GM18858 (cell line): ENCODE results near the gene ARHGEF7.
"Not testable (repeated sequence)": the region's sequence is repeated elsewhere in the genome, so short reads cannot be mapped to it uniquely, and the experiment has no call there.

Experiments used
- ATAC-seq: cut with Tn5 transposase; IDR thresholded peaks from one replicate; pipeline ENCODE4 v1.9.1; 2021; ENCODE audit not compliant: unreplicated experiment

Gene ARHGEF7, protein sequence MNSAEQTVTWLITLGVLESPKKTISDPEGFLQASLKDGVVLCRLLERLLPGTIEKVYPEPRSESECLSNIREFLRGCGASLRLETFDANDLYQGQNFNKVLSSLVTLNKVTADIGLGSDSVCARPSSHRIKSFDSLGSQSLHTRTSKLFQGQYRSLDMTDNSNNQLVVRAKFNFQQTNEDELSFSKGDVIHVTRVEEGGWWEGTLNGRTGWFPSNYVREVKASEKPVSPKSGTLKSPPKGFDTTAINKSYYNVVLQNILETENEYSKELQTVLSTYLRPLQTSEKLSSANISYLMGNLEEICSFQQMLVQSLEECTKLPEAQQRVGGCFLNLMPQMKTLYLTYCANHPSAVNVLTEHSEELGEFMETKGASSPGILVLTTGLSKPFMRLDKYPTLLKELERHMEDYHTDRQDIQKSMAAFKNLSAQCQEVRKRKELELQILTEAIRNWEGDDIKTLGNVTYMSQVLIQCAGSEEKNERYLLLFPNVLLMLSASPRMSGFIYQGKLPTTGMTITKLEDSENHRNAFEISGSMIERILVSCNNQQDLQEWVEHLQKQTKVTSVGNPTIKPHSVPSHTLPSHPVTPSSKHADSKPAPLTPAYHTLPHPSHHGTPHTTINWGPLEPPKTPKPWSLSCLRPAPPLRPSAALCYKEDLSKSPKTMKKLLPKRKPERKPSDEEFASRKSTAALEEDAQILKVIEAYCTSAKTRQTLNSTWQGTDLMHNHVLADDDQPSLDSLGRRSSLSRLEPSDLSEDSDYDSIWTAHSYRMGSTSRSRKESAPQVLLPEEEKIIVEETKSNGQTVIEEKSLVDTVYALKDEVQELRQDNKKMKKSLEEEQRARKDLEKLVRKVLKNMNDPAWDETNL

DNA sequence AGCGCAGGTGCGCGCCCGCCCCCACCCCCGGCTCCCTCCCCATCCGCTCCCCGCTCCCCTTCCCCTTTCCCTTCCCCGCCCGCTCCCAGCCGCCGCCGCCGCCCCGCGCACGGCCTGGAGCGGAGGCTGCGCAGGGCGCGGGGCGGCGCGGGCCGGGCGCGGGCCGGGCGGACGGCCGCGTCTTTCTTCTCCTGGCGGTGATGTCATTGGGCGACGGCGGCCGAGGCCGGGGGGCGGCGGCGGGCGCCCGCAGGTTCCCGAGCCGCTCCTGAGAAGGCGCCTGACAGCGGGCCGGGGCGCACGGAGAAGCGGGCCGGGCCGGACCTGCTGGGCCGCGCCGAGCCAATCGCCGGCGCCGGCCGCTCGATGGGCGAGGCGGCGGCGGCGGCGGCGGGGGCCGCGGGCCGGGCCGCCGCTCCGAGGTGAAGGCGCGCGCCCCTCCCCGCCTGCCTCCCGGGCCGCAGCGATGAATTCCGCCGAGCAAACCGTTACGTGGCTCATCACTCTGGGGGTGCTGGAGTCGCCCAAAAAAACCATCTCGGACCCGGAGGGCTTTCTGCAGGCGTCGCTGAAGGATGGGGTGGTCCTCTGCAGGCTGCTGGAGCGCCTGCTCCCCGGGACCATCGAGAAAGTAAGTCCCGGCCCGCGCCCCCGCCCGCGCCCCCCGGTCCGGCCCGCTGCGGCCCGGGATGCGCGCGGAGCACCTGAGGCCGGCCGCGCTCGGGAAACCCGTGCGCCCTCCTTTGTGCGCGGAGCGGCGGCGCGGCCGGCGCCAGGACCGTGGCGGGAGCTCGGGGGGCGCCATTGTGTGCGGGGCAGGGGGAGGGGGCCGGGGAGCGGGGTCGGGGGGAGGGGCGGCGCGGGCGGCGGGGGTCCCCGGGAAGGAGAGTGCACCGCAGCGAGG is at the start of gene ARHGEF7:
Gene ARHGEF7 (plus strand): TSS at position 250 of the 904 bp plus-strand sequence. CDS start 217 bp downstream, at position 467.
- no peak for ATAC-seq

DNA sequence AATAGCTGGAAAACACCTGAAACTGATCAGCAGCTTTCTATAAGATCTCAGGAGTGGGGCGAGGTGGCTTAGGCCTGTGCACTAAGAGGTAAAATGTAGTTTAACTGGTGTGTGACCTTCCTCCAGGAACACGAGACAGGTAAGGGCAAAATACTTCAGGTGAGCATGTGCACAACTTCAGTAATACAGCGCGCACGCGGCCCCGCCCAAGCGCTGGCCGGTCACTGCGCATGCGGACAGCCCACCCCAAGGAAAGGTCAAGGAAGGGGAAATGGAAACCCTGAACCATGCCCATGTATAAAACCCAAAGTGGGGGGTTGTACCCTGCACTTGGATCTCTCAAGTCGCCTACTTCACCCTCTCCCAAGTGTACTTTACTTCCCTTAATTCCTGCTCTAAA is 49.4 kb upstream of the ARHGEF7 start:
- ATAC-seq = no peak

DNA sequence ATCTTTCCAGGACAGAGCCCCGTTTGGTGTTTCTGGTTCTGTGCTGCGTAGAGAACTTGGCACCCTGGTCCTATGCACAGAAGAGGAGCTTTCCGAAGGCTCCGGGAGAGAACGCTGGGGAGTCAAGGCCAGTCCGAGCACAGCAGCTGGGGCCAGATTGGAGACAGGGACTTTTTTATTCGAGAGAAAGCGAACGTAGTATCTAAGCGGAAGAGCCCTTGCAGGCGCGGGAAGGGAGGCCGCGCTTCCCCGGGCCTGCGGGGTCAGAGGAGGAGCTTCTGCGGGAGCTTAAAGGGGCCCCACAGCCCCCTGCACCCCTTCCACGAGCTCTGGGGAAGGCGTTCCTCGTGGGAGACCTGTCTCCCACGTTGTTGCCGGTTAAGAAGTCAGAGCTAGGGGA is 48.6 kb upstream of the ARHGEF7 start:
- ATAC-seq = no peak

DNA sequence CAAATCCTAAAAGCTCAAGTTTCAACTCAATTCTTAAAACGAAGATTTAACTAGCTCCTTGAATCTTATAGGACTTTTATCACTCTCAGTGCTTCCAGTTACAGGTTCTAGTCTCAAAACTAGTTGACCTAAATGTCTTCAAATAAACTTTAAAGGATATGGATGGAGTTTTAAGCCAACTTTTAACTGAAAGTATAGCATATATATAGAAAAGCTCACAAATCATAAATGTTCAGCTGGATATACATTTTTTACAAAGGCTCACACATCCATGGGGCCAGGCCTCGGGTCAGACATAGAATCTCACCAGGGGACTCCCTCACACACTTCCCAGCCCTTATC is 47.1 kb upstream of the ARHGEF7 start:
- no peak for ATAC-seq

DNA sequence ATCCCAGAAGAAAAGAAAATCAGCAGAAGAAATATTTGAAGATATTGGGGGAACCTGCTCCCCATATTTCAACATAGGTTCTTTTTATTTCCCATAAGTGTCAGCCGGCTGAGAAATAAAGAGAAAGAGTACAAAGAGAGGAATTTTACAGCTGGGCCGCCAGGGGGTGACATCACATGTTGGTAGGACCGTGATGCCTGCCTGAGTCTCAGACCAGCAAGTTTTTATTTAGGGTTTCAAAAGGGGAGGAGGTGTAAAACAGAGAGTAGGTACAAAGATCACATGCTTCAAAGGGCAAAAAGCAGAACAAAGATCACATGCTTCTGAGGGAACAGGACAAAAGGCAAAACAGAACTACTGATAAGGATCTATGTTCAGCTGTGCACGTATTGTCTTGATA is 44.0 kb upstream of the ARHGEF7 start:
- ATAC-seq = not testable (repeated sequence)

DNA sequence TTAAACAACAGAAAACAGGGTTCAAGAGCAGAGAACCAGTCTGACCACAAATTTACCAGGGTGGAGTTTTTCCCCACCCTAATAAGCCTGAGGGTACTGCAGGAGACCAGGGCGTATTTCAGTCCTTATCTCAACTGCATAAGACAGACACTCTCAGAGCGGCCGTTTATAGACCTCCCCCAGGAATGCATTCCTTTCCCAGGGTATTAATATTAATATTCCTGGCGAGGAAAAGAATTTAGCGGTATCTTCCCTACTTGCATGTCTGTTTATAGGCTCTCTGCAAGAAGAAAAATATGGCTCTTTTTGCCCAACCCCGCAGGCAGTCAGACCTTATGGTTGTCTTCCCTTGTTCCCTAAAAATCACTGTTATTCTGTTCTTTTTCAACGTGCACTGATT is 43.6 kb upstream of the ARHGEF7 start:
- not testable (repeated sequence) for ATAC-seq

DNA sequence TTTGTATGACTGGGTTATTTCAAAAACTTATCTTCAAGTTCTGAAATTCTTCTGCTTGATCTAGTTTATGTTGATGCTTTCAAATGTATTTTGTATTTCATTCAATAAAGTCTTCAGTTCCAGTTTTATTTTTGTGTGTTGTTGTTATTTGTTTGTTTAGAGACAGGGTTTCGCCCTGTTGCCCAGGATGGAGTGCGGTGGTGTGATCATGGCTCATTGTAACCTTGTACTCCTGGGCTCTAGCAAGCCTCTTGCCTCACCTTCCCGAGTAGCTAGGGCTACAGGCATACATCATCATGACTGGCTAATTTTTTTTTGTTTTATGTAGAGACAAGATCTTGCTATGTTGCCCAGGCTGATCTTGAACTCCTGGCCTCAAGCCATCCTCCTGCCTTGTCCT is 40.3 kb upstream of the ARHGEF7 start:
- ATAC-seq = no peak

DNA sequence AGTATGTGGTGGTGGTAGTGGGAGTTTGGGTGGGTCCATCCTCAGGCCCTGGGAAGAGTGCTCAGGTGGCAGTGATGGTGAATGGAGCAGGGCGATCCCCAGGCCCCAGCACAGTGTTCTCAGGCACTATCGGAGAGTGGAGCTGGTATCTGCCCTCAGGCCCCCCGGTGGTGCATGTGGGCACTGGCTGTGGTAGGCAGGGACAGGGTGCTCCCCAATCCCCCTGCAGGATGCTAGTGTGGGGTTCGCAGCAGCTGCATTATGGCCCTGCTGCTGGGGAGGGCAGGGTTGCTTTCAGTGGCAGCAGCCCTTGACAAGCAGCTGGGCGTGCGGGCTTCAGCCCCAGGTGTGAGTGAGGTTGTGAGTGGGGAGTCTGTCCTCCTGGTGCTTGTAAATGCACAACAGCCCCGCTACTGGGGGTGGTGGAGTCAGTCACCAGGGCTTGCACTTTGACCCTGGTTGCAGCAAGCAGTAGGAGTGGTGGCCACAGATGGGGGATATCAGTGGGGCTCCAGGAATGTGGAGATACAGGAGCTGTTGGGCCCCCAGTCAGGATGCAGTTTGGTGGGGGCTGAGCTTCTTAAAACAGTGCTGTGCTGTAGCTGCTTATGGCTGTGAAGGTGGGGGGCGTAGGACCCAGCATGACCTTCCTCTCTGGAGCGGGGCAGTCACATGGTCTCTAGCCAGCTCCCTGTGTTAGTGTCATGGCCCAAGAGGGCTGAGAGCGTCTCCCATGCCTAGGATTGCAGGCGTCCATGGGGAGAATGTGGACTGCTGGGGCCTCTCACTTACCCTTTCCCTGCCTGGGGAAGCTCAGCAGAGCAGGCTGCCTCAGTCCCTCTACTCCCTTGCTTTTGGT is 38.7 kb upstream of the ARHGEF7 start:
- ATAC-seq = no peak

DNA sequence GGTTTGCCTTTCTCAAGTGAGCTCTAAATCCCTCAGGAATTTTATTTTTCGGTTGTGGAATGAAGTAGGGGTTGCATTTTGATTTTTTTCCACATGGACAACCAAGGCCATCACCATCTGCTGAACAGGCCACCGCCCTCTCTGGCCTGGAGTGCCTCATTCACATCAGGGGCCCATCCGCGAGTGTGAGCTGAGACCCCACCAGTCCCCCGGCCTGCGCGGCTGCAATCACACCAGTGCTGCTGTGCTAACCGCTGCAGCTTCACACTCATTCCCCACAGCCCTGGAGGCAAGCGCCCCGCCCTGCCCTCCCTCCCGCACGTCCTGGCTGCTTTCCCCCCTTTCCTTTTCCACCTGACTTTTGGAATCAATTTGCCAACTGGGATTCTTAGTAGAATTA is 35.7 kb upstream of the ARHGEF7 start:
- ATAC-seq = no peak

DNA sequence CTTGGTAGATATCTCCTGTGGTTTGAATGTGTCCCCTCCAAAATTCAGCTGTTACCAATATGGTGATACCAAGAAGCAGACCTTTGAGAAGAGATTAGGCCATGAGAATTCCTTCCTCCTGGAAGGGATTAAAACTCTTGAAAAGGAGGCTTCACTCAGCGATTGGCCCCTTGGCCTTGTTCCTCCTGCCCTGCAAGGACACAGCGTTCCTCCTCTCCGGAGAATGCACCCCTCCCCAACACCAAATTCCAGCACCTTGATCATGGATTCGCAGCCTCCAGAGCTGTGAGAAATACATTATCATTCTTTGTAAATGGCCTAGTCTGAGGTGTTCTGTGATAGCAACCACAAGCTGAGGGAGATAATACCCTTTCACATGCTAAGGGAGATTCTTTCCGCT is 34.5 kb upstream of the ARHGEF7 start:
- no peak for ATAC-seq

DNA sequence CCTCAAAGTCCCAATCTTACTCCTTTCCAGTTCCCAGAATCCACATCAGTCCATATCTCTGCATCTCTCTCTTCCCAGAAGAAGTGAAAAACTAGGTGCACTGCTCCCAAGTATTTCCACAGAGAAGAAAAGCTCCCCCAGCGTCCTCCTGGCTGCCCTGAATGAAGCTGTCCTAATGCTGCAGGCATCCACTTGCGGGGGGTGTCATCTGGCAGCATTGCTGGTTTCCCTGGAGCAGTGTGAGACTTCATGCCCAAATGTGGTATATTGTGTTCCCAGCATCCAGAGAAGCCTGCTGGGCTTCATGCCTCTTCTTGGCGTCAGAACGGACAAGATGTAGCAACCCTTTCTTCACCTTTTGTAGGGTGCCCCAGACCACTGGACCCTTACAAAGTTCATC is 32.9 kb upstream of the ARHGEF7 start:
- no peak for ATAC-seq

DNA sequence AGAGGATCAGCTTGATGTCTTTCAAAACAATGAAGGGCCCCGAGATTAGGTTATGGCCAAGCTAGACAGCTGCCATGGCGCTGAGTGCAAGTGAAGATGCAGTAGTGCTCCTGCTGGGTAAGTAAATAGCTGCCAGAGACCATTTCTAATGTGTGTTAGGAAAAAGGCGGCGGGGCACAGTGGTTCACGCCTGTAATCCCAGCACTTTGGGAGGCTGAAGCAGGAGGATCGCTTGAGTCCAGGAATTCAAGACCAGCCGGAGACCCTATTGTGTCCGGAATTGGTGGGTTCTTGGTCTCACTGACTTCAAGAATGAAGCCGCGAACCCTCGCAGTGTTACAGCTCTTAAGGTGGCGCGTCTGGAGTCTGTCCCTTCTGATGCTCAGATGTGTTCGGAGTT is 32.3 kb upstream of the ARHGEF7 start:
- not testable (repeated sequence) for ATAC-seq

DNA sequence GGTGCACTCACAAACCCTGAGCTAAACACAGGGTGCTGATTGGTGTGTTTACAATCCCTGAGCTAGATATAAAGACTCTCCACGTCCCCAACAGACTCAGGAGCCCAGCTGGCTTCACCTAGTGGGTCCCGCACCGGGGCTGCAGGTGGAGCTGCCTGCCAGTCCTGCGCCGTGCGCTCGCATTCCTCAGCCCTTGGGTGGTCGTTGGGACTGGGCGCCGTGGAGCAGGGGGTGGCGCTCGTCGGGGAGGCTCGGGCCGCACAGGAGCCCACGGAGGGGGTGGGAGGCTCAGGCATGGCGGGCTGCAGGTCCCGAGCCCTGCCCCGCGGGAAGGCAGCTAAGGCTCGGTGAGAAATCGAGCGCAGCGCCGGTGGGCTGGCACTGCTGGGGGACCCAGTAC is 31.4 kb upstream of the ARHGEF7 start:
- ATAC-seq = not testable (repeated sequence)

DNA sequence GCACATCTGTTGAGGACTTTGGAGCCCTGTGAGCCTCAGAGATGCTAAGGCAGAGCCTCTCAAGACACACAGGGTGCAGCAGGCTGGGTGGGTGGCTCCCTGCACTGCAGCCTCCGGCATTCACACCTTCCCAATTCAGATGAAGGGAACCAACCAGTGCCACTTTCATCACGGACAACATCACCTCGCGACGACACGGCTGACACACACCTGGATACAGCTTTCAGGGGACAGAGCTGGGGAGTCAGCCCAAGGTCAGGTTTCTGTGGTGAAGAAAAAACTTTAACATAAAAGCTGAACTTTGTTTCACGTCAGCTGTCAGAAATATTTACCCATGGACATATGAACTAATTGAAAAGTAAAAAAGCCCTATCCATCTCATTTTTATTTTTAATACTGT is 24.9 kb upstream of the ARHGEF7 start:
- ATAC-seq = no peak

DNA sequence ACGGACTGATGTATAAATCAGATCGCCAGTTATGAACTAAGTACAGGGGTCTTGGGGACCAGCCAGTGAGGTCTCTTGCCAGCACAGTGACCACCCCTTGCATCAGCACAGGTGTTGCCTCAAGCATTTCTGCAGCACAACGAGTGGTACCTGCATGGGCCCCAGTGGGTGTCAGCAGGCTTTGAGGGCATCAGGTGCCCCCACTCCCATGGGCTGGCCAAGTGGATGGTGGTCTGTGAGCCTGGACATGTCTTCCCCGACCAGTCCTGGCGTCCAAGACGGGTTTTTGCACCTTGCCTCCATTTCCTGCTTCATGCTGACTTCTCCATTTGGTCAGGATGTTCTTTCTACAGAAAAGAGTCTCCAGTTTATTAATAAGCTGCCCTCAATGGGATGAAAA is 22.4 kb upstream of the ARHGEF7 start:
- no peak for ATAC-seq

DNA sequence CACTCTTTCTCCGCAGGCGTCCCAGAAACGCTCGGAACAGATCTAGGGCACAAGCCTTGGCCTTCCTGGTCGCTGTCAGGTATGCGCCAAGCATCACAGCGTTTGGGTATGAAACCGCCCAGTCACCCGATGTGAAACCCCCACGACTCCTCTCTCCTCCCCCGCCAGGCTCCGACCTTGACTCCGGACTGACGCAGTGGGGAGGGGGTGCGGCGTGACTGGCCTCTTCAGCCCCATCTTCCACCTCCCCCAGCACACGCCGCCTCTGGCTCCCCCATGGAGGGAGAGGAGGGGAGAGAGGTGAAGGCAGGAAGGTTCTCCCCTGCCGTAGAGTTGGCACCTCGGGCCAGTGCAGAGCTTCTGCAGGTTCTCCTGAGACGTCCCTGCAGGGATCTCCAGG is 22.0 kb upstream of the ARHGEF7 start:
- ATAC-seq = no peak

DNA sequence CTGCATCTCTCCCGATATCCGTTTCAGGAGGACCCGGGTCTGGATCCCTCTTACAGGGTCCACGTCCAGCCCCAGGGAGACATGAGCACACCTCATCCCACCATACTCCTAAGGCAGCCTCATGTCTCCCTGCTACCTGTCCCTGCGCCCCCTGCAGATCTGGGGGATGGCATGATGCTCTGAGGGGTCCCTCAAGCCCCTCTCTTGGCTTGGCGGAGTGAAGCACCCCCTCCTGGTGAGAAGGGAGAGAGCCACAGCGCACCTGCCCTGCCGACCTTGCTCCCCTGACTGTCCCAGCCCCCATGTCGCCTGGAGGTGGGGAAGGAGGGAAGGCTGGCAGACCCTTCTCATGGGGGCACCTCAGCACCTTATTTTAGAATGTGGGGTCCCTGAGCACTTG is 21.5 kb upstream of the ARHGEF7 start:
- no peak for ATAC-seq

DNA sequence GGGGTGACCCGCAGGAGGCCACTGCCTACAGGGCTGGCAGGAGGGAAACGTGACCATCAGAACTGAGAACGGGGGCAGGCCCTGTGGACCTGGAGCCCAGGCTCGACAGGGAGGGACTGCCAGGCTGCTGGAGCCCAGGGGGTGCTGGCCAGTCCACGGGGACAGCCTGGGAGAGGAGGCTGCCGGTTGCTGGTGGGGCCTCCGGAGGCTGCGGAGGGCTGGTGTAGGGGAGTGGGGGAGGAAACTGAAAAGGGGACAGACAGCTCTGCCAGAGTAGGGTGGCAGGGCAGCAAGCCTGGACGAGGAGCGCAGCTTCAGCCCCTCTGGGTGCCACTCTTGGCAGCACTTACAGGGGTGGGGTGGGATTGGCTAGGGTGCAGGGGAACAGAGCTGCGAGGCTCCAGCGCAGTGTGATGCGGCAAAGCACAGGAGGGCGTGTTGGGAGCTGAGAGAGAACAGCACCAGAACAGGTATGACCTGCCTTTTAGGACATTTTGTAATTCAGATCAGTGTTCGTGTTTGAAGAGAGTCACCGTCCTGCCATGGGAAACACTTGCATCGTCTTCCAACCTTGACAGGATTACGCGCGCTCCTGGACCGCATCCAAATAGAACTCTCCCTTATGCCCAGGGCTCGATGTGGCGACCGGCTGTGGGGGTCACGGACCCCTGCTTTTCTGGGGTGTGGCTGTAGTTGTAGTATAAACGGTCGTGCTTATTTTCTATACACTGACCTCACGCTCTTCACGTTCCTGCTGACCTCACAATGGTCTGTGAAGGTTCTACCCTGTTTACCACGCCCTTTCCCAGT is 19.9 kb upstream of the ARHGEF7 start:
- ATAC-seq = no peak

DNA sequence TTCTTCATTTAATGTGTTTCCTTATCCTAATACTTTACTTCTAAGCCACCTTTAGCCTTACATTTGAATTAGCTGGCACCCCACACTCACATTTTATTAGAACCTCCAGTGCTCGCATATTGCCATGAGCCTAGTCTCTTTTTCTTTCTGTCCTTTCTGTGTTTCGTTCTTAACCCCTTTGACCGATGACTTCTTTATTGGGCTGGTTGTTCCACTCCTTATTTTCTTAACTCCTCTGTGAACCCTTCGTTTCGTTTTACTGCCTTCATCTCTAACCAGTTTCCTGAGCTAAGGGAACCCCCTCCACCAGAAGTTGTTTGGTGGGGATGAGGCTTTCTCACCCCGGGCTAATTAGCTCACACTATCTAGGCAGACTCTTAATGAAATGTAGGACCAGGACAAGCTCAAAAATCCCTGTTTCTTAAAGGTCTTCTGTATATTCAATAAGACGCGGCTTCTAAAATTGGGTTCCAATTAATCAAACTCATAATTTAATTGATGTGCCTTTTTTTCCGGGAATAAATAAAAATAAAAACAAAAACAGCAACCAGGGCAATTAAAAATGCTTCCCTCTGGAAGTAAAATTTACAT is 19.1 kb upstream of the ARHGEF7 start:
- ATAC-seq = no peak
